ENCODE data around the gene MROH2A.

The MROH2A gene

GRCh38 chr2:233821196-233821595 lies 43.1 kb downstream of the MROH2A start:
- TF ChIP-seq, protein P1, sequence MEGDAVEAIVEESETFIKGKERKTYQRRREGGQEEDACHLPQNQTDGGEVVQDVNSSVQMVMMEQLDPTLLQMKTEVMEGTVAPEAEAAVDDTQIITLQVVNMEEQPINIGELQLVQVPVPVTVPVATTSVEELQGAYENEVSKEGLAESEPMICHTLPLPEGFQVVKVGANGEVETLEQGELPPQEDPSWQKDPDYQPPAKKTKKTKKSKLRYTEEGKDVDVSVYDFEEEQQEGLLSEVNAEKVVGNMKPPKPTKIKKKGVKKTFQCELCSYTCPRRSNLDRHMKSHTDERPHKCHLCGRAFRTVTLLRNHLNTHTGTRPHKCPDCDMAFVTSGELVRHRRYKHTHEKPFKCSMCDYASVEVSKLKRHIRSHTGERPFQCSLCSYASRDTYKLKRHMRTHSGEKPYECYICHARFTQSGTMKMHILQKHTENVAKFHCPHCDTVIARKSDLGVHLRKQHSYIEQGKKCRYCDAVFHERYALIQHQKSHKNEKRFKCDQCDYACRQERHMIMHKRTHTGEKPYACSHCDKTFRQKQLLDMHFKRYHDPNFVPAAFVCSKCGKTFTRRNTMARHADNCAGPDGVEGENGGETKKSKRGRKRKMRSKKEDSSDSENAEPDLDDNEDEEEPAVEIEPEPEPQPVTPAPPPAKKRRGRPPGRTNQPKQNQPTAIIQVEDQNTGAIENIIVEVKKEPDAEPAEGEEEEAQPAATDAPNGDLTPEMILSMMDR (IDR thresholded peaks at IDR 0.05) = no peak

GRCh38 chr2:233821709-233822100 lies 43.6 kb downstream of the MROH2A start:
- TF ChIP-seq, protein P1 (IDR thresholded peaks at IDR 0.05) = no peak

DNA sequence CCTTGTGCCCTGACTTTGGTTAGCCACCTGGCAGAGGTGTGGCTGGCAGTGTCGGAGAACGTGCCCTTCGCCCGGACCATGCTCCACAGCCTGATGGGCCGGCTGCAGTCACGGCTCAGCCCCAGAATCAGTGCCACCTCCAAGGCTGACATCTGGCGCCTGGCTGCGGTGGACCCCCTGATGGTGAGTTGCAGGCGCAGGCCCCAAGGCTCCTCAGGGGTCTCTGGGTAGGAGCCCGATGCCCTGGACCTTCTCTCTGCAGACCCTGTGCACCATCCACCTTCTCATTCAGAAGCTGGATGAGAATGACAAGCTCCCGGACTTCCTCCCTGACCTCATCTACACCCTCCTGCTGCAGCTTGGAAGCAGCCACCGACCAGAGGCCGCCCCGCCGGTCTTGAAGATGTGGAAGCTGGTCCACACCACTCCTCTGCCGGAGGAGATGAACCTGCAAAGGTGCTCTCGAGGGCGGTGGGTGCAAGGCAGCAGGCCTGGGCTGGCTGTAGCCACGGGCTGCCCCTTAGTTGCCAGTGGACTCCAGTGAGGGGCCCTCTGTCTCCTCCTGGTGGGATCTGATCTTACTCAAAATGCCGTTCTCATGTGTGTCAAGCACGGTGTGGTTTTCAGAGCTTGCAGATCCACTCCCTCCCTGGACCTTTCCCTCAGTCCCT lies 44.1 kb downstream of the MROH2A start:
- TF ChIP-seq, protein P1 (IDR thresholded peaks at IDR 0.05) = no peak

DNA sequence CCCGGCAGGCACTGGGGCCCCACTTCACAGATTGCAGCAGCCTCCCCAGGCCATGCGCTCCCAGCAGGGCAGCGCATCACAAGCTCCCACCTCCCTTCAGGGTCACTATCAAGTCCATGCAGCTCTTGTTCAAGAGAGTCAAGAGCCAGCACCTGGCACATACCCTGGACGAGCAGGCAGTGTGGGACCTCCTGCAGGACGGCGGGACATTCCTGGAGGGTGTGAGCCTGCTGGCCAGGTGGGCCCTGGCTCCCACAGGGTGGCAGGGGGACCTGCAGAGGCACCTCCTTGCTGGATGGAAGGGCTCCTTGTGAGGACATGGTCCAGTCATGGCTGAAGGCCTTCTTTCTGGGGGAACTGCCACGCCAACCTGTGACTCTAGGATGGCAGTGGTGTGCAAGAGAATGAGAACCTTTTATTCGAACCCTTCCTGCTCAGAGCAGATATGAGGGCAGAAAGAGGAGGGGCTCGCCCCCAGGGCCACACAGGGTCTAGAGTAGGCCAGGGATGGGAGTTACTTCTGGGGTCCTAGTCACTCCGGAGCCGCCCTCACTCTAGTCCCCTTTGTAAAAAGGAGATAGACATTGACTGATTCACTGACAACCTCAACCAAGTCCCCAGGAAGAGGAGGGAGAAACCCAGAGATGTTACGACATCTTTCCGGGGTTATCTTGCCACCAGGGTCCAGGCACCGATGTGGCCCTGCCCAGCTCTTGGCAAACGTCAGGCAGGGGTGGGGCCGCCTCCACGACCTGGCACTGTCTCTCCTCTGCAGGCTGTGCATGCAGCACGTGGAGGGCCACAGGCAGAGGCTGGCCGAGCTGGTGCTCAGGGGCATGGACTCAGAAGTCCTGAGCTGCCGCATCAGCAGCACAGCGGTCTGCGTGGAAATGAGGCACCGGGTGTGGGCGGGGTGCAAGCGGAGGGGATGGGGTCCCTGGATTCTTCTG lies 44.9 kb downstream of the MROH2A start:
- TF ChIP-seq, protein P1 (IDR thresholded peaks at IDR 0.05) = no peak

GRCh38 chr2:233823731-233824121 lies 45.6 kb downstream of the MROH2A start:
- TF ChIP-seq, protein P1 (IDR thresholded peaks at IDR 0.05) = no peak

- TF ChIP-seq, protein P1 (IDR thresholded peaks at IDR 0.05) = no peak
Observed at GRCh38 chr2:233824373-233824772, 46.2 kb downstream of the MROH2A start.

DNA sequence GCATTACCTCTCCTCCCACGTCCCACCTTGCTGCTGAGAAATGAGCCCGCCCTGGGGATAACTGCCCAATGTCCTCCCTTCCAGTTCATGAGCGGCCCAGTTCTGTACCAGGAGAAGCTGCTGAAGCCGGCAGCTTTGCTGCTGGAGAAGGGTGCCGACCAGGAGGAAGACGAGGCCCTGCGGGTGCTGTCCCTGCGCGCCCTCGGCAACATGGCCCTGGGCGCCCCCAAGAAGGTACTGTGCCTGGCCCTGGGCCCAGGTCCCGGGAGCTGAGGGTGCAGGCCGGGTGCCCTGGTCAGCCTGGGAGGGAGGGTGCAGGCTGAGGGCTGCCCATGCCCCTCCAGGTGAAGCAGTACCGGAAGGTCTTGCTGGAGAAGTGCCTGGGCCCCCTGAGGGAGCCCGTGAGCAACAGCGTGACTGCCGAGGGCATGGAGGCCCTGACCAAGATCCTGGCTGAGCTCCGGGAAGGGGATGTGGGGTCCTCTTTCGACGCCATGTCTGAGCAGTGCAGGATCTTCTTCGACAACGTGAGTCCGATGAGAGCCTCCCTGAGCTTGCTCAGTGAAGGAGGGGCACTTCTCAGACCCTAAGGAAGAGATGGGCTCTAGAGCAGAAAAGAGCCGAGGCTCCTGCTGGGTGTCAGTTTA lies 50.5 kb downstream of the MROH2A start:
- TF ChIP-seq, protein P1 (IDR thresholded peaks at IDR 0.05) = no peak
